Non-pigmented ciliary epithelial cell (primary cell): ENCODE data around the gene PET117.
"Not testable (repeated sequence)": the region's sequence is repeated elsewhere in the genome, so short reads cannot be mapped to it uniquely, and the experiment has no call there.

Source experiments
- DNase-seq: peaks from one replicate; pipeline ENCODE4 v3.0.0-alpha.2; 2010; ENCODE audit warnings: low read depth

The PET117 gene, protein sequence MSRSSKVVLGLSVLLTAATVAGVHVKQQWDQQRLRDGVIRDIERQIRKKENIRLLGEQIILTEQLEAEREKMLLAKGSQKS

DNA sequence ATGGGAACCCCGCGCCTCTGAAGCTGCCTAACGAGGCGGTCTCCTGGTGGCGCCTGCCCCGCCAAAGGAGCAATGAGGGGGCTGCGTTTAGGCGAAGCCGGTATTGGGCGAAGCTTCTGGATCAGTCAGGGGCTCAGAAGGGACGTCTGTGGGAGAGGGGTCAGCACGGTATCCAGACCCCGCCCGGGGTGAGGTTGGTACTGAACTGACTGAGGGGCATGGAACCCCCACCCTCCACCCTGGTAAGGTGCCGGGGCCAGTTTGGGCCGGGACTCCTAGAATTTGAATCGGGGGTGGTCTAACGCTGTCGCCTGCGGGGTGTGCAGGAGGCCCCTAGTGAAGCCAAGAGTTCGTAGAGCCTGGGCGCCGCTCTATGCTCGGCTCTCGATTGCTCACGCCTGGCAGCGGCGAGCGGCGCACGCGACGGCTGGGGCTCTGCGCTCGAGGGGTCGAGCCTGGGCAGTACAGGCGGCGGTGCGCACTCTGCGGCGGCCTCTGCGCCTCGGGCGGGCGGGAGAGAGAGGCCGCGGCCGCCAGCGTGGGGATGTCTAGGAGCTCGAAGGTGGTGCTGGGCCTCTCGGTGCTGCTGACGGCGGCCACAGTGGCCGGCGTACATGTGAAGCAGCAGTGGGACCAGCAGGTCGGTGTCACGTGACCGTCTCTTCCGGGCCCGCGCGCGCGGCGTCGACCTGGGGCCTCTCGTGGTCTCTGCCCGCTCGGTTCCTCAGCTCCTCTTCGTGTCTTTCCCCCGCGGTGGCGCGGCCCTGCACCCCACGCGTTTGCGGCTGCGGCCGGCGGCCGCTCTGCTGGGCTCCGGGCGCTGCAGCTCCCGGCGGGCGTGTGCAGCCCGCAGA, at the start of gene PET117, which contains the start of gene KAT14:
Gene PET117 (plus strand): TSS at position 452 of the 854 bp plus-strand sequence. CDS start 93 bp downstream, at position 545.
Gene KAT14 (plus strand): TSS at position 452 of the 854 bp plus-strand sequence. CDS start 4,798 bp downstream, outside the sequence.
- peak; percentile 67 for DNase-seq

DNA sequence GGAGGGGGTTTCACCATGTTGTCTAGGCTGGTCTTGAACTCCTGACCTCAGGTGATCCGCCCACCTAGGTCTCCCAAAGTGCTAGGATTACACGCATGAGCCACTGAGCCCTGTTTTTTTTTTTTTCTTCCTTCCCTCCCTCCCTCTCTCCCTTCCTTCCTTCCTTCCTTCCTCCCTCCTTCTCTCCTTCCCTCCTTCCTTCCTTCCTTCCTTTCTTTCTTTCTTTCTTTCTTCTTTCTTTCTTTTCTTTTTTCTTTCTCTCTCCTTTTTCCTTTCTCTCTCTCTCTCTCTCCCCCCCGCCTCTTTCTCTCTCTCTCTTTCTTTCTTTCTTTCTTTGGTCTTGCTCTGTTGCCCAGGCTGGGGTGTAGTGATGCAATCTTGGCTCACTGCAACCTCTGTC, 49.4 kb upstream of the PET117 start:
- DNase-seq = not testable (repeated sequence)

DNA sequence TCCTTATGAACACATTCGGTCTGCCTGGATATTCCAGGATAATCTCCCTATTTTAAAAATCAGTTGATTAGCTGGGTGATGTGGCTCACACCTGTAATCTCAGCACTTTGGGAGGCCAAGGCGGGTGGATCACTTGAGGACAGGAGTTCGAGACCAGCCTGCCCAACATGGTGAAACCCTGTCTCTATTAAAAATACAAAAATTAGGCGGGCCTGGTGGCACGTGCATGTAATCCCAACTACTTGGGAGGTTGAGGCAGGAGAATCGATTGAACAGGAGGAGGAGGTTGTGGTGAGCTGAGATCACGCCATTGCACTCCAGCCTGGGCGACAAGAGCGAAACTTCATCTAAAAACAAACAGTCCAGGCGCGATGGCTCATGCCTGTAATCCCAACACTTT, 48.8 kb upstream of the PET117 start:
- DNase-seq = not testable (repeated sequence)

DNA sequence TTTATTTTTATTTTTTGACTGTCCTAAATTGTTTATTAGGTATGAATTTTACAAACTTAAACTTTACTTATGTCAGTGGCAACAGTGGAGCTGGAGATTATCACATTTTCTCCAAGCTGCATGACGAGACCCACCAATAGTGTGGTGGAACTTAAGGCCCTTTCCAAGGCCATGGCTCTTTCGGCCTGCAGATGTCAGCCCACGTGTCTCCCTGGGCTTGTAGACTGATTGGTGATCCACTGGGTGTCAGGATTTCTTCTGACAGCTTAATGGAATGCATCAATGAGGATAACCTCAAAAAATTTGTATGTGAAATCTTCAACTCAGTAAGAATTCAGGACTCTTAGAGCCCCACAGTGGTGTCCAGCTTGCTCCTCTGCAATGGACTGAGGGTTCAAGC, 47.6 kb upstream of the PET117 start:
- DNase-seq = no peak

DNA sequence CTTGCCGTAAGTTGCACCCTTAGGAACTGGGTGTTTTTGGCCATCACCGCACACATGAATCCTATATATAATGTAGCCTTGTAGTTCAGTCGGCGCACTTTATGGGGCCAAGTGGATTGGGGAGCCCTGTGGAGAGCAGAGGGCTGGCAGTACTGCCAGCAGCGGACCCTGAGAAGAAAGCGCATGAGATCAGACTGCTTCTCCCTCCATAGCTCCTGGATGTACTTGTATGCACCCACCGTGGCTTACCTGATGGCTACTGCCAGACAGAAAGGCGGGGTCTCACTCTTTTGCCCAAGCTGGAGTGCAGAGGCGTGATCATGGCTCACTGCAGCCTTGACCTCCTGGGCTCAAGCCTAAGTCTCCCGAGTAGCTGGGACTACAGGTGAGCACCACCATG, 47.2 kb upstream of the PET117 start:
- DNase-seq = no peak

DNA sequence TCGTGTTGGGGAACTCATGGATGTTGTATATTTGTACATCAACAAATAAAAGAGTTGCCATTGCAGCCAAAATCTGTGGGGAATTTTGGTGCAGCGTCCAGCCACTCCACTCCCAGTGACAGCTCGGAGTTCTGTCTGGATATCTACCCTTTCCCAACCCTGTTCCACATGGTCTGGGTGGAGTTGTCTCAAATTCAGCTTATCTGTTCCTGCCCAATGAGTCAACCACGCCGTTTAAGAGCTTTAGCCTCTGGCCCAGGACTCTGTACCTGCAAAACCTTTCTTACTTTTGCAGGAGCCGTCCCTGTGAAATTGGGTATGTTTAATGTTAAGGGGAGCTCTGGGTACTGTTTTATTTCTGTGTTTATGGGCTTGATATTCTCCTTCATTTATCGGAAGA, 46.0 kb upstream of the PET117 start:
- DNase-seq = no peak

DNA sequence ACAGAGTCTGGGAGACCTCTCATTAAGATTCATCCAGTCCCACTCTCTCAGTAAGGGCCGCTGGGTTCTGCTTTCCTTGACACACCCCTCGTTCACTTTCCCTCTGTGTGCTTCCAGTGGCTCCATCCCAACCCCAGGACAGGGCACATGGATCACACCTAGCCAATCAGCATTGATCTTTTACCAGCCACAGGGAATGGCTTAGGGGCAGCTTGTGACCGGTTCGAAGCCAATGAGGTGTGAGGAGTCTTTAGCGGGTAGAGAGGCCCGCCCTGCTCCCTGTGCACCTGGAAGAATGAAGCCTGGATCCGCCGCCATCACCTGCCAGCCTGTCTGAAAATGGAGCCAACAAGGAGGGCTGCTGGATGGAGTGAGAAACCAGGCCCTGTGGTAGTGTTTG, 44.8 kb upstream of the PET117 start:
- no peak for DNase-seq

DNA sequence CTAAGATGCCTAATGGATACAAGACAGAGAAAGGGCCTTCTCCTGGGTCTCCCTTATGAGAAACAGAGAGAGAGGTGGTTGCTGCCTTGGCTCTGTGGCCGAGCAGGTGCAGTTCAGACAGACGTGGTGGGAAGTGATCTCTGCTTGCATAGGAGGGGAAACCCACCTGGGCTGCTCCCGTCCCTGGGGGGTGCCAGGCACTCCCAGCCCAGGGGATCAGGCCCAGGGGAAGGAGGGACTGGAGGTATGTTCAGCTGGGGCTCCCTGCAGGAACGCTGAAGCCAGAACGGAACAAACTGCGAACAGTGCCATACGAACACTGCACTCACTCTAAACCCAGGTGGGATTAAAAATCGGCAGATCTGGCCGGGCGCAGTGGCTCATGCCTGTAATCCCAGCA, 44.3 kb upstream of the PET117 start:
- DNase-seq = no peak

DNA sequence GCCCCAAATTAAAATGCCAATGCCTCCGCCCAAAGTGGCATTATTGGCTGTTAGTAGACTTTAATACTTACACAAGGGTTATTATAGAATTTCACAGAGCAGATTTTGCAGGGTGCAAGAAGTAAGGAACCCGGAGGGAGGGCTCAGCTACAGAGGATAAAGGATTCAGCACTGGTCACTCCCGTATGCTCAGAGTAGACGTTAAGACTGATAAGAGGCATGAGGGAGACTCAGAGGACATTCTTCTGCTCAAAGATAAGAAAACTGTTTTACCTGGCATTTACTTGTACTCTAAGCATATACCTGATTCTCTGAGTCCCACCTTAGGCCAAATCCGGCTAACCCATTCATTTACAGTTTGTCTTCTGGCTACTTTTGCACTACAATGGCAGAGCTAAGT, 43.5 kb upstream of the PET117 start:
- no peak for DNase-seq

DNA sequence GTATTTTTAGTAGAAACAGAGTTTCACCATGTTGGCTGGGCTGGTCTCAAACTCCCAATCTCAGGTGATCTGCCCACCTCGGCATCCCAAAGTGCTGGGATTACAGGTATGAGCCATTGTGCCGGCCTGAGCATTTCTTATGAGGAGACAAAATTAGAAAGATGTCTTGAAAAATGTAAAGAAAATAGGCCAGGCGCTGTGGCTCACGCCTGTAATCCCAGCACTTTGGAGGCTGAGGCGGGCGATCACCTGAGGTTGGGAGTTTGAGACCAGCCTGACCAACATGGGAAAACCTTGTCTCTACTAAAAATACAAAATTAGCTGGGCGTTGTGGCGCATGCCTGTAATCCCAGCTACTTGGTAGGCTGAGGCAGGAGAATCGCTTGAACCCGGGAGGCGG, 37.1 kb upstream of the PET117 start:
- DNase-seq = not testable (repeated sequence)

DNA sequence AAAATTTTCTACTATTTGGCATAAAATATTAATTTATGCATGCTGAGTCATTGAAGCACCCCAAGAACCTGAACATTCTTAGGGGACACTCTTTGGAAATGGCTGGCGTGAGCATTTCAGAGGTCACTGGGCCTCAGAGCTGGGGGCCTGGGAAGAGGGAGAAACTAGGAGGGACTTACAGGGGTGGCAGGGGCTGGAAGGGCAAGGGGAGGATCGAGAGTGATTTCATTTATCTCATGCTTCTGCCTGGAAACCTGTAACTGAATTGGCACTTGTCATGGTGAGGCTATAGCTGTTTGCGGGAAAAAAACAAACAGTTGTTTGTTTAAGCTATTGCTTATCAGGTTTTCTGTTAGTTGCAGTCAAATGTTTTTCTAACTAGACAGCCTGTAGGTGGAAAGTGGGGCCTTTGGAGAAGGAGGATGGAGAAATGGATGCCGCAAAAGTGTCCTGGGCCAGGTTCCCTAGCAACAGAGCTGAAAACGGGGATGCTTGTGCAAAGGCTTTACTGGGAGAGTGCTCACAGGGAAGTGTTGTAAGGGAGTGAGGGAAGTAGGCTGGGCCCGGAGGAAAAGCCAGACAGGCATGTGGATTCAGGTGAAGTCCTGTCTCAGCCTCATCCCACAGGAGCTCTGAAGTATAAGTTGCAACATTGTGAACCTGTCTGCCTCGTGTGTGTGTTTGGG, 36.4 kb upstream of the PET117 start:
- no peak for DNase-seq

DNA sequence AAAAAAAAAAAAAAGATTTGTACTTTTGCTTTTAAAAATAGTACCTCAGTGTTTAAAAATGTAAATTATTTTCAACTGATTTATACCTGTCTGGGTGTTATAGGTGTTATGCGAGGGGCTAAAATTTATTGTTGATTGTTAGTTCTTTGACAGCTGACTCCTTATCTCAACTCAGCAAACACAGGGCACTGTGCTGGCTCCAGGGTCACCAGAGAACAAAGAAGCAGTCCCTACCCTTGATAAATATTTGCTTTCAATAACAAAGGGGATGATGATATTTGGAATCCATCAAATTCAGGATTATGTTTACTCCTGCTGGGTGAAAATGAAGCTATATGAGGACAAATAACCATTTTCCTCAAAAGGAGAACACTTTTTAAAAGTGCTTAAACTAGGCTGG, 34.2 kb upstream of the PET117 start:
- DNase-seq = no peak

DNA sequence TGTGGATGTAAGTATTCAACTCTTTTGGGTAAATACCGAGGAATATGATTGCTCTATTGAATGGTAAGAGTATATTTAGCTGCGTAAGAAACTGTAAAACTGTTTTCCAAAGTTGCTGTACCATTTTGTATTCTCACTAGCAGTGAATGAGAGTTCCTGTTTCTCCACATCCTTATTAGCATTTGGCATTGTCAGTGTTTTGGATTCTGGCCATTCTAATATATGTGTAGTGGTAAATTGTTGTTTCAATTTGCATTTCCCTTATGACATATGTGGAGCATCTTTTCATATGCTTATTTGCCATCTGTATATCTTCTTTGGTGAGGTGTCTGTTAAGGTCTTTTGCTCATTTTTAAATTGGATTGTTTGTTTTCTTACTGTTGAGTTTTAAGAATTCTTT, 29.3 kb upstream of the PET117 start:
- DNase-seq = no peak

DNA sequence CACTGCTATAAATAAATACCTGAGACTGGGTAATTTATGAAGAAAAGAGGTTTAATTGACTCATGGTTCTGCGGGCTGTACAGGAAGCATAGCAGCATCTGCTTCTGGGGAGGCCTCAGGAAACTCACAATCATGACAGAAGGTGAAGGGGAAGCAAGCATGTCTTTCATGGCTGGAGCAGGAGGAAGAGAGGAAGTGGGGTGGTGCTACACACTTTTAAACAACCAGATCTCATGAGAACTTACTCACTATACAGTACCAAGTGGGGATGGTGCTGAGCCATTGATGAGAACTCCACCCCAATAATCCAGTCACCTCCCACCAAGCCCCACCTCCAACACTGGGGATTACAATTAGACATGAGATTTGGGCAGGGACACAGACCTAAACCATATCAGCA, 9.1 kb upstream of the PET117 start:
- DNase-seq = not testable (repeated sequence)

DNA sequence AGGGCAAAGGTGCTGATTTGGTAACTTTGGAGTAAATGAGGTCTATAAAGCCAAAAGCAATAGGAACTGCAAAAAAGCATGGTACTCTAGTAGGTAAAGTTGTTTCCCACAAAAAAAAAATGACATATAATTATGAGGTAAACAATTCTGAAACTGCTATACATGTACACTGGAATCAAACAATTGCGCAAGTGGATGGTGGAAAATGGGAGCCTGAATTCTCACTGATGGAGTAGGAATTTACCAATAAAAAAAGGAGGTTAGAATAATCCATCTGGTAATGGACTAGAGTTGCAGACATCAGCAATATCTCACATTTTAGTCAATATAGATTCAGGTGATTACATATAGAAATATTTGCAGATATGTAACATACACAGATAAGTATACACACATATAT, 5.0 kb upstream of the PET117 start:
- no peak for DNase-seq

DNA sequence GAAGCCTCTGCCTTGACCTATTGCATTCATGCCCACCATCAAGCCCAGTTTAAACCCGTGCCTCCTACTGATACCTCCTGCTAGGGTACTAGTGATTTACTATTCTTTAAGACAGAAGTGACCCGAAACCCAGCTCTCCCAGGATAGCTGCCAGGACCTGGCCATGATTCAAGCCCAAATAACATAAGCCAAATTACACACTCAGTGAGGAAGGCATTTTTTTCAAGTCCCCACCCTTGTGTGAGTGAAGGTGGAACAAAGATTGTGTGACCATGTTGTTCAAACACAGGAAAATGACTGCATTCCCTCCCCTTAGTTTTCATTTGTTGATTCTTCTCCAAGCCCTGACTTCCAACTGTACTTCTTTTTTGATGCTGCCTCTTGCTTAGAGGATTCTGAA, 3.7 kb upstream of the PET117 start:
- no peak for DNase-seq

DNA sequence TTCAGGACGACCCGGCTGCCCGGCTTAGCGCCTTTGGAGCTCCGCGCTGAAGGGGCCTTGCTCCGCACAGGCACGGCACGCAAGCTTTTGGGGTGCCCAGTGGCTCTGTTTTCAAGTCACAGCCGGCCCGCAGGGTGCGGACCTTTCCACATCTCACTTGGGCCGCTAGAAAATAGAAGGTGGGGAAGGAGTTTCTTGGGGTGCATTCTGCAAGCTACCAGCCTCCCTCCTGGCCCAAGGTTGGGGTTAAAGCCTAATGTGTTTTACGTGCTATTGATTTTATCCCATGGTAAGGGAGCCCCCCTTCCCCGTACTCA, 561 bp downstream of the PET117 start:
- DNase-seq = no peak

DNA sequence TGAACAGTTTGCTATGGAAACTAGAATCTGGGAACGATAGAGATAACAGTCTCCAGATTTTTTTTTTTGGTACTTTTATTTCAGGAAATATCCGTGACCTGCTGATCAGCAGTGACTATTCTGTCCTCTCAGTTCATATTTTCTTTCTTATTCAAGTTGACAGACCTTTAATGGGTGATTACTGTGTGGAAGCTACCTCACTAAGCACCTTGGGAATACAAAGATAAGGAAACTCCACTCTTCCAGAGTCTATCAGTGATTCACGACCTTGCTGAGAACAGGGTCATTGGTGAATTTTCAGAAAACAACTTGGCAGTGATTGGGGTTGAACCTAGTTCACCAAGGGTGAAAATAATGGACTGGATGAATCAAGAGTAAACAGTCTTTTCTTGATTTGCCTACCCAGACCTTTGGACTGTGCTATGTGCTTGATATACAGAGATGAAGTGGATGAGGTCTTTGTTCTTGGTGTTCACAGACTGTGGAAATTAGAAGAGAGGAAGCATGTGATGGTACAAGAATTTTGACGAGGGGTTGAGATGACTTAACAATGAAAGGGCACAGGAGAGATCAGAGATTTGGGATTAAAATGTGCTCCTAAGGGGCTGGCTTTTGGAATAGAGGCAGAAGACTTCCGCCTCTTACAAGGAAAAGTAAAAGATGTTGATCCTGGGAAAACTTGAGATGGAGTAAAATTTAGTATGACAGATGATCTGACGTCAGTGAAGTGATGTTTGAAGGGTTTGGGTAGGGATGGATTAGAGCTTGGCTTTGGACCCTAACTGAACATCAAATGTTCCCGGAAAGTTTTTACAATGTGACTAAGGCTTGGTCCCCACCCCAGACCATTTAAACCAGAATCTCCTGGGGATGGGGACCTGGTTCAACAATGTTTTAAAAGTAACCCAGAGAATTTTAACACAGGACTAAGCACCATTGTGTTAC, 1.2 kb downstream of the PET117 start:
- no peak for DNase-seq

DNA sequence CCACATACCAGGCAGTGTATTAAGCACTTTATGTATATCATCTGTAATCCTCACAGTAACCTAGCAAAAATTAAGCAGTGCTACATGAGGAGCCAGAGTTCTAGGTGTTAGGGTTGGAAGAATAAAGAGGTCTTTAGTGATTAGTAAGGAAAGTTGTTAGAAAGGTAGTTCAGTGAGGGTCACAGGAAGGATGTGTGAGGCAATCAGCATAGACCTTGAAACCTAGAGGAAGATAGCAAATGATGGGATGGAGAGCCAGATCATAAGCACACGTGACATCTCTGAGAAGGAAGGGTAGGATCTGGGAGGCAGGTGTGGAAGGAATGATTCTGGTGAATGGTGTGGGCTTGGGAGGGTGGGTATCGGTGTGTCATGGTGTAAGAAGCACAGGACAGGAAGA, 2.2 kb downstream of the PET117 start:
- no peak for DNase-seq

DNA sequence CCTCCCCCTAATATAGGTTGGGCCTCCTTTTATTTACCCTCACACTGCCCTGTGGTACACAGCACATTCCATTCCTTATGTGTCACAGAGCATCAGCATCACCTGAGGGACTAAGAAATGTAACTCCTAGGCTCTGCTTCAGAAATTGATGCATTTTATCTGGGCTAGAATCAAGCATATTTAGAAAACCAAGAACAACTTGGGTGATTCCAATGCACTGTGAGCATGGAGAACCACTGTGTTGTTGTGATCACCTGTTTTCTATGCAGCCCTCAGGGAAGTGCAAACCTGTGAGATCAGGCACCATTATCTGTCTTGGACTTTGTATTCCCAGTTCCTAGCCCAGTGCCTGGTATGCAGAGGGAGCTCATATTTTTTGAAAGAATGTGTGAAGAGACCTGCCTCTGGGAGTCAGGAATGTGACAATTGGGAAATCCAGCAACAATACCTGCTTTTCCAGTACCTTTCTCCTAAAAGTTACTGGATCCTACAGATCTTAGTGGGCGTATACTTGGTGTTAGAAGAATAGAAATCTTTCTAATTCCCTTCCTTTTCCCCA, 7.0 kb downstream of the PET117 start:
- DNase-seq = no peak

DNA sequence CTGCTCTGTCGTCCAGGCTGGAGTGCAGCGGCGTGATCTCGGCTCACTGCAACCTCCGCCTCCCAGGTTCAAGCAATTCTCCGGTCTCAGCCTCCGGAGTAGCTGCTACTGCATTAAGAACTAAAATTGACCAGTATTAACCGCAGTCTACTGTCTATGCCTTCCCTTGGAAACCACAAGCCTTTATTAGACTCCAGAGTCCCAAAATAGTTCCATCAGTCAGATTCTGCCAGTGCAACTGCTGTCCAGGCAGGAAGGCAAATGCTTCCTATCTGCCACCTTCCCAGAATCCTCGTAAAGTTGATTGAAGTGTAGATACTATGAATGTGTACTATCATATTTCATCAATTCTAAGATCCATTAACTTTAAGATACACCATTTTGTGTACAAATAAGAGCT, 16.7 kb downstream of the PET117 start:
- DNase-seq = no peak

DNA sequence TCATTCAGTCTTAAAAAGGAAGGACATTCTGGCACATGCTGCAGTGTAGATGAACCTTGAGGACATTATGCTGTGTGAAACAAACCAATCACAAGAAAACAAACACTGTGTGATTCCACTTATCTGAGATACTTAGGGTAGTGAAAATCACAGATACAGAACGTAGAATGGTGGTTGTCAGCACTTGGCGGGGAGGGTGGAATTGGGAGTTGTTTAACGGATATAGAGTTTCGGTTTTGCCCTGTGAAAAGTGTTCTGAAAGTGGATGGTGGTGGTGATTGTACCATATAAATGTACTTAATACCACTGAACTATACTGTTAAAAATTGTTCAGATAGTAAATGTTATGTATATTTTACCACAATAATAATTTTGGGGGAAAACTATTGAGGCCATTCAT, 18.4 kb downstream of the PET117 start:
- DNase-seq = no peak
